HEK293 (cell line): ENCODE measurements around the gene MYZAP.

Source experiments
- CTCF ChIA-PET: fragments of 350-600 bp; formaldehyde crosslinking; extraction: SDS; loops from one replicate; lab custom pipeline; 2021; ENCODE audit warnings: antibody characterized with exemption; lab: Yijun Ruan, JAX
- POLR2A ChIA-PET: fragments of 300-600 bp; formaldehyde crosslinking; extraction: SDS; loops from one replicate; lab custom pipeline; 2020; ENCODE audit warnings: antibody characterized with exemption, inconsistent platforms; lab: Yijun Ruan, JAX
- H3K27ac ChIP-seq: fragments of 200-500 bp; sonication (Bioruptor generic); 2 replicates; pipeline ENCODE4 v1.5.1; 2014; ENCODE audit warnings: low read depth, low read length, control low read depth, inconsistent platforms; ENCODE audit errors: extremely low read depth
- H3K36me3 ChIP-seq, 2 experiments: fragments of 200-500 bp in 1 of 2; sonication (Bioruptor generic) in 1 of 2; 1 replicate in 1 of 2; 2 replicates in 1 of 2; pipeline ENCODE4 v1.5.1; 2014 to 2017; ENCODE audit warnings: inconsistent platforms in 2 of 2, low read length in 2 of 2; ENCODE audit not compliant: control insufficient read depth in 2 of 2, insufficient read depth in 1 of 2
- H3K4me1 ChIP-seq: fragments of 200-500 bp; sonication (Bioruptor generic); 2 replicates; pipeline ENCODE4 v1.5.1; 2014; ENCODE audit warnings: mild to moderate bottlenecking, low read length, inconsistent platforms; ENCODE audit not compliant: control insufficient read depth, insufficient read depth
- H3K4me3 ChIP-seq: 2 replicates; pipeline ENCODE4 v1.5.1; 2011; ENCODE audit warnings: low read depth, mild to moderate bottlenecking, control low read depth, low read length, moderate library complexity
- H3K9me3 ChIP-seq: fragments of 200-500 bp; sonication (Bioruptor generic); 2 replicates; pipeline ENCODE4 v1.5.1; 2014; ENCODE audit warnings: low read depth, low read length, inconsistent platforms; ENCODE audit not compliant: control insufficient read depth, insufficient read depth
- SCRT2 ChIP-seq: fragments of 450-650 bp; formaldehyde crosslinking; IDR thresholded peaks from 2 replicates; pipeline ENCODE4 v1.5.1; 2016; ENCODE audit warnings: missing biosample characterization, missing genetic modification characterization
- SP3 ChIP-seq: fragments of 450-650 bp; formaldehyde crosslinking; IDR thresholded peaks from 2 replicates; pipeline ENCODE4 v1.5.1; 2016; ENCODE audit warnings: missing biosample characterization, missing genetic modification characterization
- ZBTB21 ChIP-seq: fragments of 450-650 bp; formaldehyde crosslinking; IDR thresholded peaks from 2 replicates; pipeline ENCODE4 v1.5.1; 2017; ENCODE audit warnings: missing biosample characterization, missing genetic modification characterization
- ZNF138 ChIP-seq: fragments of 450-650 bp; formaldehyde crosslinking; IDR thresholded peaks from 2 replicates; pipeline ENCODE4 v1.5.1; 2016; ENCODE audit warnings: missing biosample characterization, missing genetic modification characterization, borderline replicate concordance
- ZNF155 ChIP-seq: fragments of 450-650 bp; formaldehyde crosslinking; IDR thresholded peaks from 2 replicates; pipeline ENCODE4 v1.5.1; 2016; ENCODE audit warnings: missing biosample characterization, missing genetic modification characterization
- ZNF211 ChIP-seq: fragments of 450-650 bp; formaldehyde crosslinking; IDR thresholded peaks from 2 replicates; pipeline ENCODE4 v1.5.1; 2016; ENCODE audit warnings: low read depth, missing biosample characterization, missing genetic modification characterization
- ZNF214 ChIP-seq: fragments of 450-650 bp; formaldehyde crosslinking; IDR thresholded peaks from 2 replicates; pipeline ENCODE4 v1.5.1; 2017; ENCODE audit warnings: missing biosample characterization, mild to moderate bottlenecking, missing genetic modification characterization, borderline replicate concordance
- ZNF266 ChIP-seq: fragments of 450-650 bp; formaldehyde crosslinking; IDR thresholded peaks from 2 replicates; pipeline ENCODE4 v1.5.1; 2016; ENCODE audit warnings: missing biosample characterization, missing genetic modification characterization, low read depth
- ZNF521 ChIP-seq: fragments of 450-650 bp; formaldehyde crosslinking; IDR thresholded peaks from 2 replicates; pipeline ENCODE4 v1.5.1; 2017; ENCODE audit warnings: missing biosample characterization, mild to moderate bottlenecking, missing genetic modification characterization
- ZNF664 ChIP-seq: fragments of 450-650 bp; formaldehyde crosslinking; IDR thresholded peaks from 2 replicates; pipeline ENCODE4 v1.5.1; 2016; ENCODE audit warnings: missing biosample characterization, missing genetic modification characterization
- ZNF701 ChIP-seq: fragments of 450-650 bp; formaldehyde crosslinking; IDR thresholded peaks from 2 replicates; pipeline ENCODE4 v1.5.1; 2016; ENCODE audit warnings: missing biosample characterization, missing genetic modification characterization
- ZNF791 ChIP-seq: fragments of 450-650 bp; formaldehyde crosslinking; IDR thresholded peaks from 2 replicates; pipeline ENCODE4 v1.5.1; 2016; ENCODE audit warnings: missing biosample characterization, missing genetic modification characterization
- ZNF837 ChIP-seq: fragments of 450-650 bp; formaldehyde crosslinking; IDR thresholded peaks from 2 replicates; pipeline ENCODE4 v1.5.1; 2016; ENCODE audit warnings: missing biosample characterization, missing genetic modification characterization
- ZSCAN16 ChIP-seq: fragments of 450-650 bp; formaldehyde crosslinking; IDR thresholded peaks from 2 replicates; pipeline ENCODE4 v1.5.1; 2016; ENCODE audit warnings: missing biosample characterization, missing genetic modification characterization
- ZXDB ChIP-seq: fragments of 450-650 bp; formaldehyde crosslinking; IDR thresholded peaks from 2 replicates; pipeline ENCODE4 v1.5.1; 2016; ENCODE audit warnings: missing biosample characterization, missing genetic modification characterization
- TF ChIP-seq, protein P1 (sequence below): fragments of 450-650 bp; formaldehyde crosslinking; IDR thresholded peaks from 2 replicates; pipeline ENCODE4 v1.5.1; 2016; ENCODE audit warnings: missing biosample characterization, missing genetic modification characterization
- TF ChIP-seq, protein P2 (sequence below): fragments of 450-650 bp; formaldehyde crosslinking; IDR thresholded peaks from 2 replicates; pipeline ENCODE4 v1.5.1; 2016; ENCODE audit warnings: missing biosample characterization, missing genetic modification characterization
- TF ChIP-seq, protein P3 (sequence below): fragments of 450-650 bp; formaldehyde crosslinking; IDR thresholded peaks from 2 replicates; pipeline ENCODE4 v1.5.1; 2016; ENCODE audit warnings: missing biosample characterization, missing genetic modification characterization

Gene MYZAP

DNA sequence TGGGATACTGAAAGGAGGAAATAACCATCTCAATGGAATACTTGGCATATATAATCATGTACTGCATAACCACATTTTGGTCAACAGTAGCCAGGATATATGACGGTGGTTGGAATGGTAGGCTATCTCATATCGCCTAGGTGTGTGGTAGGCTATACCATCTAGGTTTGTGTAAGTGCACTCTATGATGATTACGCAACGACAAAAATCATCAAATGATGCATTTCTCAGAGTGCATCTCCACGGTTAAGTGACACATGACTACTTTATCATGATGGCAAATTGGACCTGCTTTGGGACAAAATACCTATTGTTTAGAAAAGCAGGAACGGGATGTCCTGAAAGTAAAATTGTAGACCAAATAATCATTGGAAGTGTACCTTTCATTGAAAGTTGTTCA lies 2.8 kb downstream of the MYZAP start:
- H3K4me3 ChIP-seq, result no peak overlapping the region
- ChIA-PET POLR2A (interaction anchor here (1.6 kb wide), 1 partner anchor 112 kb away, joined by 3 read pairs; the partner anchor contains the start of gene POLR2M), CTCF (interaction anchor here (0.7 to 1.4 kb wide), 2 partner anchors 34 to 357 kb away, joined by 3 read pairs; no protein-coding TSS in a partner anchor)
- H3K27ac ChIP-seq, result no peak overlapping the region
- no peaks in the 10 kb centered on the region for H3K36me3 ChIP-seq
- no peaks in the 10 kb centered on the region for H3K4me1 ChIP-seq
- TF ChIP-seq ZNF214 (tag by site-specific recombination), result no peak
- TF ChIP-seq ZBTB21, result no peak
- TF ChIP-seq, protein P1, sequence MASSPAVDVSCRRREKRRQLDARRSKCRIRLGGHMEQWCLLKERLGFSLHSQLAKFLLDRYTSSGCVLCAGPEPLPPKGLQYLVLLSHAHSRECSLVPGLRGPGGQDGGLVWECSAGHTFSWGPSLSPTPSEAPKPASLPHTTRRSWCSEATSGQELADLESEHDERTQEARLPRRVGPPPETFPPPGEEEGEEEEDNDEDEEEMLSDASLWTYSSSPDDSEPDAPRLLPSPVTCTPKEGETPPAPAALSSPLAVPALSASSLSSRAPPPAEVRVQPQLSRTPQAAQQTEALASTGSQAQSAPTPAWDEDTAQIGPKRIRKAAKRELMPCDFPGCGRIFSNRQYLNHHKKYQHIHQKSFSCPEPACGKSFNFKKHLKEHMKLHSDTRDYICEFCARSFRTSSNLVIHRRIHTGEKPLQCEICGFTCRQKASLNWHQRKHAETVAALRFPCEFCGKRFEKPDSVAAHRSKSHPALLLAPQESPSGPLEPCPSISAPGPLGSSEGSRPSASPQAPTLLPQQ (tag by site-specific recombination), result no peak
- TF ChIP-seq ZSCAN16 (tag by site-specific recombination), result no peak
- no peak for TF ChIP-seq ZNF266 (tag by site-specific recombination)
- TF ChIP-seq ZNF791 (tag by site-specific recombination), result no peak
- no peaks in the 10 kb centered on the region for H3K9me3 ChIP-seq

DNA sequence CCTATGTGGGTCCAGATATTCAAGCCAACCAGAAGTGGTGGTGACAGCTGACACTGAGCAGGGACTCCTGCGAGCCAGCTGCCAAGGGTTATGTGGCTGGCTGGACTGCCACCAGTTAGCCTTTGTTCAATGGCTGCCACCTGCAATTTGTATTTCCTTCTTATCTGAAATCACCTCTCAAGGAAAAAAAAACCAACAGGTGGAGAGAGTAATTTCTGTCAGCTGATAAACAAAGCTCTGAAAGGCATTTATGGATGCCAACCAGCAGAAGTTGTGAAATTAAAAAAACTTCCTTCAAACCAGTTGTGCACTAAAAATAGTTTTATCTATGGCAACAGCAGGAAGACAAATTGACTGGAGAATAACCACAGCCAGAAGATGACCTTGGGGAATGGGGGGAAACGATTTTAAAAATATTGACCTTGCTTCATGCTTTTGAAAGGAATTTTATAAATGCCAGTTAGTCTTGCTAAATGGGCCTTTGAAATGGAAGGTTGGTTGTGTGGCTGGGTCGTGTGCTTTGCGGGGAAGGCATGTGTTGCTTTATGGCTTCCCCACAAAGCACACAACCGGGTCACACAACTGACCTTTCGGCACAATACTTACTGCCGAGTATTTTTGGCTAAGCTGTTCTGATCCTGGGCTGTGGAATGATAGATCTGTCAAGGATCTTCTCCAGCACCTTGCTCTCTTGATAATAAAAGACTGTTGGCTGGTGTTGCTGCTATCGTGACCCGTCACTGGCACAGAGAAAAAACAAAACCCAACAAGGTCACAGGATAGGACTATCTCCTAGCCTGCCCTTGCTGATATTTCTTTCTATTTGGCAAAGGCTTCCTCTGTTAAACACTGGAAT lies 3.5 kb downstream of the MYZAP start:
- Histone ChIP-seq H3K4me1 (no peaks in the 10 kb centered on the region), H3K9me3 (no peaks in the 10 kb centered on the region), H3K27ac (no peak overlapping the region), H3K36me3 (no peaks in the 10 kb centered on the region), H3K4me3 (no peak overlapping the region)
- TF ChIP-seq SCRT2 (tag by site-specific recombination) (peak; percentile 23; the same call in 1 of the 2 replicates), ZNF701 (no peak), ZNF837 (tag by site-specific recombination) (no peak)
- POLR2A ChIA-PET, result interaction anchor here (1.6 kb wide), 1 partner anchor 111 kb away, joined by 3 read pairs; the partner anchor contains the start of gene POLR2M
- CTCF ChIA-PET, result interaction anchor here (0.7 to 1.4 kb wide), 2 partner anchors 35 to 358 kb away, joined by 3 read pairs; no protein-coding TSS in a partner anchor

DNA sequence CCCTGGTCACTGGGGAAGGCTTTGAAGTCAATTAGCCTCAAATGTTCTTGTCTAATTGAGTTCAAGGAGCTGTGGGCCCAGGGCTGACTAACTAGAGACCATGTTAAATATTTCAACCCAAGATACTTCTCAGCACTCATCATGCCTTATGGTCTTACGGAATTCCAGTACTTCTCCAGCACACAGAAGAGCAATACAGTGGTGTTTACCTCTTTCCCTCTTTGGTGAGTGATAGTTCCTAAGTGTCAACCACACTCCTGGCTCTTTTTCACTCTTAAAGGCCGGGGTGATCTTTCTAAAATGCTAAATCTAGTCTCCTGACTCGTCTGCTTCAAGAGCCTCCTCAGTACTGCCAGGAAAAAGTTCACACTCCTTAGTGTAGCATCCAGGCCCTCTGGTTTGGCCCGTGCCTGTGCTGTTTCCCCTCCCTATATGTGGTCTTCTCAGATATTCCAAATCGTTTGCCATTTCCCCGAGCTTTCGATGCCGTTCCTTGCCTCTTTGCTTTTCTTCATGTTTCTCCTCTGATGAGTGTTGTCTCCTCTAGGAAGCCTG lies 4.7 kb downstream of the MYZAP start:
- ChIA-PET POLR2A (no interaction called here), CTCF (no interaction called here)
- no peaks in the 10 kb centered on the region for H3K36me3 ChIP-seq
- no peak for TF ChIP-seq ZNF664 (tag by site-specific recombination)
- TF ChIP-seq, protein P2, sequence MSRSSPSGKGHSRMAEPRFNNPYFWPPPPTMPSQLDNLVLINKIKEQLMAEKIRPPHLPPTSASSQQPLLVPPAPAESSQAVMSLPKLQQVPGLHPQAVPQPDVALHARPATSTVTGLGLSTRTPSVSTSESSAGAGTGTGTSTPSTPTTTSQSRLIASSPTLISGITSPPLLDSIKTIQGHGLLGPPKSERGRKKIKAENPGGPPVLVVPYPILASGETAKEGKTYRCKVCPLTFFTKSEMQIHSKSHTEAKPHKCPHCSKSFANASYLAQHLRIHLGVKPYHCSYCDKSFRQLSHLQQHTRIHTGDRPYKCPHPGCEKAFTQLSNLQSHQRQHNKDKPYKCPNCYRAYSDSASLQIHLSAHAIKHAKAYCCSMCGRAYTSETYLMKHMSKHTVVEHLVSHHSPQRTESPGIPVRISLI (tag by site-specific recombination), result no peak
- H3K9me3 ChIP-seq, result no peaks in the 10 kb centered on the region
- H3K4me1 ChIP-seq, result no peaks in the 10 kb centered on the region
- H3K27ac ChIP-seq, result no peak overlapping the region
- no peak overlapping the region for H3K4me3 ChIP-seq

DNA sequence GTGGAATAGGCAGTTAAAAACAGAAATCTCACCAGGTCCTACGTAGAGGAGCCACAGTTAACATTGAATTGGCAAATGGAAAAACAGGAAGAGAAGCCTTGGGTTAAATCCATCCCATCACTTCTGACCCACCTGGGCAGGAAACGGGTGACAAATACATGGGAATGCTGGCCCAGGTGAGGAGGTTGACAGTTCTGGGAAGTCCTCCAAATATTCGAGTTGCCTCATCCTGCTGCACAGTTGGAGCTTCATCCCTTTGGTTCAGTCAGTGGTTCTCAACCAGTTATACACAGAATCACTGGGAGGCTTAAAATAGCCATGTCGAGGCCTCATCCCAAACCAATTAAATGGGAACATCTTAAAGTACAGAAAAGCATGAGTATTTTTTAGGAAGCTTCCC lies 5.3 kb downstream of the MYZAP start:
- Histone ChIP-seq H3K36me3 (no peaks in the 10 kb centered on the region), H3K9me3 (no peaks in the 10 kb centered on the region), H3K4me1 (no peaks in the 10 kb centered on the region), H3K27ac (no peak overlapping the region), H3K4me3 (no peak overlapping the region)
- POLR2A ChIA-PET, result no interaction called here
- CTCF ChIA-PET, result no interaction called here
- TF ChIP-seq ZNF155, result no peak
- no peak for TF ChIP-seq ZXDB
- TF ChIP-seq SP3, result no peak
- TF ChIP-seq, protein P3, sequence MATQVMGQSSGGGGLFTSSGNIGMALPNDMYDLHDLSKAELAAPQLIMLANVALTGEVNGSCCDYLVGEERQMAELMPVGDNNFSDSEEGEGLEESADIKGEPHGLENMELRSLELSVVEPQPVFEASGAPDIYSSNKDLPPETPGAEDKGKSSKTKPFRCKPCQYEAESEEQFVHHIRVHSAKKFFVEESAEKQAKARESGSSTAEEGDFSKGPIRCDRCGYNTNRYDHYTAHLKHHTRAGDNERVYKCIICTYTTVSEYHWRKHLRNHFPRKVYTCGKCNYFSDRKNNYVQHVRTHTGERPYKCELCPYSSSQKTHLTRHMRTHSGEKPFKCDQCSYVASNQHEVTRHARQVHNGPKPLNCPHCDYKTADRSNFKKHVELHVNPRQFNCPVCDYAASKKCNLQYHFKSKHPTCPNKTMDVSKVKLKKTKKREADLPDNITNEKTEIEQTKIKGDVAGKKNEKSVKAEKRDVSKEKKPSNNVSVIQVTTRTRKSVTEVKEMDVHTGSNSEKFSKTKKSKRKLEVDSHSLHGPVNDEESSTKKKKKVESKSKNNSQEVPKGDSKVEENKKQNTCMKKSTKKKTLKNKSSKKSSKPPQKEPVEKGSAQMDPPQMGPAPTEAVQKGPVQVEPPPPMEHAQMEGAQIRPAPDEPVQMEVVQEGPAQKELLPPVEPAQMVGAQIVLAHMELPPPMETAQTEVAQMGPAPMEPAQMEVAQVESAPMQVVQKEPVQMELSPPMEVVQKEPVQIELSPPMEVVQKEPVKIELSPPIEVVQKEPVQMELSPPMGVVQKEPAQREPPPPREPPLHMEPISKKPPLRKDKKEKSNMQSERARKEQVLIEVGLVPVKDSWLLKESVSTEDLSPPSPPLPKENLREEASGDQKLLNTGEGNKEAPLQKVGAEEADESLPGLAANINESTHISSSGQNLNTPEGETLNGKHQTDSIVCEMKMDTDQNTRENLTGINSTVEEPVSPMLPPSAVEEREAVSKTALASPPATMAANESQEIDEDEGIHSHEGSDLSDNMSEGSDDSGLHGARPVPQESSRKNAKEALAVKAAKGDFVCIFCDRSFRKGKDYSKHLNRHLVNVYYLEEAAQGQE (tag by site-specific recombination), result no peak
- no peak for TF ChIP-seq ZNF521 (tag by site-specific recombination)
- no peak for TF ChIP-seq ZNF211 (tag by site-specific recombination)
- no peak for TF ChIP-seq ZNF138 (tag by site-specific recombination)
